ENCODE measurements around the gene CTNNA2.

CTNNA2 gene

GRCh38 chr2:80242355-80242910 lies 729.6 kb downstream of the CTNNA2 start:
- TF ChIP-seq CTCF (IDR thresholded peaks at IDR 0.05; ENCODE audit: control insufficient read depth, extremely low read depth, insufficient read depth) = no peak
- DNase-seq (ENCODE audit: low read depth) = no peak

GRCh38 chr2:80244905-80245584 lies 732.2 kb downstream of the CTNNA2 start:
- TF ChIP-seq CTCF (IDR thresholded peaks at IDR 0.05; ENCODE audit: control insufficient read depth, extremely low read depth, insufficient read depth) = no peak
- DNase-seq (ENCODE audit: low read depth) = no peak
- H3K4me3 ChIP-seq (ENCODE audit: low read depth, low read length) = no peak overlapping the region

More at GRCh38 chr2:80242355-80242910, 729.6 kb downstream of the CTNNA2 start:
- no peak overlapping the region for H3K4me3 ChIP-seq (ENCODE audit: low read depth, low read length)

GRCh38 chr2:80246534-80246933 lies 733.7 kb downstream of the CTNNA2 start:
- no peak for DNase-seq (ENCODE audit: low read depth)
- TF ChIP-seq CTCF (IDR thresholded peaks at IDR 0.05; ENCODE audit: control insufficient read depth, extremely low read depth, insufficient read depth) = no peak
- H3K4me3 ChIP-seq (ENCODE audit: low read depth, low read length) = no peak overlapping the region

DNA sequence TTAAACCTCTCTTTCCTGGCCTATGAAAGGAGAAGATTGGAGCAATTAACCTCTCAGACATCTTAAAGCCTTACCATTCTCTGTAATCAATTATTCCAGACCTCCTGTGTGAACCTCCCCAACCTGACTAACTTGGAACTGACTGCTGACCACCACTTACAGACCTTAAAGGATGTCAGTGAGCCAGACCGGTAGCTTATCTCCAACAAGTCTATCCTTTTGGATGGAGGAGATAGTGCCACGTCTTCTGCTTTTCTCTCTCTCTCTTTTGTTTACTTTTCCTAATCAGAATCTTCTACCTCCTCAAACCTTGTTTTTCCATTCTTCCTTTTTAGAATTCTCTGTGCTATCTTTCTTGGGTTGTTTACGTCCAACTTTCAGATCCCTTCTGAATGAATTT lies 734.5 kb downstream of the CTNNA2 start:
- no peak for DNase-seq (ENCODE audit: low read depth)
- no peak overlapping the region for H3K4me3 ChIP-seq (ENCODE audit: low read depth, low read length)
- no peak for TF ChIP-seq CTCF (IDR thresholded peaks at IDR 0.05; ENCODE audit: control insufficient read depth, extremely low read depth, insufficient read depth)

DNA sequence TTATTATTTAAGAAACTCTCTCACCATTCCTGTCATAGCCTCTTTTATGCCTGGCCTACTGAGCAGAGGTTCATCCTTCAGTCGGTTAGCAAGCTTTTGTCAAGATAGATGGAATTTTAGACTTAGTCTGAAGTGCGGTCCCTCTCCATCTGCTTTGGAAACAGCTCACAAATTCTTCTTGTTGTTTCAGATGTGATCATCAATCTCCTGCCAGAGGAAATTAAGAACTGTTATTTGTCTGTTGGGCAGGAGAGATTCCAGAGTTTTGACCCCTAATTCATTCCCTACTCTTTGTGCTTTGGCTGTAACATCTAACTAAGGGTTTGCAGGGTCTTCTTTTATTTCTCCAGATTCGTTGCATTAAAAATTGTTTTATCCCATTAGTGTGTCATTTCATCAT lies 735.3 kb downstream of the CTNNA2 start:
- no peak for TF ChIP-seq CTCF (IDR thresholded peaks at IDR 0.05; ENCODE audit: control insufficient read depth, extremely low read depth, insufficient read depth)
- no peak overlapping the region for H3K4me3 ChIP-seq (ENCODE audit: low read depth, low read length)
- DNase-seq (ENCODE audit: low read depth) = no peak

DNA sequence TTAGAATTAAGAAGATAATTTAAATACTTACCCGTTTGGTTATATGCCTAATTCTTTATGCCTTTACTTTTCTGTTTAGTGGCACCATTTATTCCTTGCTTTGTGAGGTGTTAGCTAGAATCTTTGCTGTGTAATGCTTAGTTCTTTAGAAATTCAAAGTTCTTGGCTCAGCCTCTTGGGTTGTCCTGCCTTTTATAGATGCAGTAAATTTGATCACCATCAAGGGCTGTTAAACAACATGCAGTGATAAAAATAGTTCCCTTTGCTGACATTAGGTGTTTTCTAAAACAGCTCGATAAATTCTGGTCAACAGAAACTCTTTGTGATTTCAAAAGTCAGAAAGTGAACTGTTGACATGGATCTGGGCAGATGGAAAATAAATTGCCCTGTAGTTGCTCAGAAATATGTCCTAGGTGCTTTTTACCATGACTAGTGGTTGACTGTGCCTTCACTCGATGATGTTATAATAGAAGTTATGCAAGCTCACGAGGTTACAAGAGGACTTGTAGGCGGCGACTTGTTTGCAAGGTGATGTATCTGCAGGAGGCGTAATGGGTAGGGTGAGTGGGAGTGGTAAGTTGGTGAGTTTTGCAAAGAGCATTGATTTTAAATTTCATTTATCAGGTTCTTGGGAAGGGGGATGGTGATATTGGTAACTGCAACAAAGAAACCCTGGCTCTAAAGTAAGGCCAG lies 739.6 kb downstream of the CTNNA2 start:
- no peak overlapping the region for H3K4me3 ChIP-seq (ENCODE audit: low read depth, low read length)
- no peak for DNase-seq (ENCODE audit: low read depth)
- TF ChIP-seq CTCF (IDR thresholded peaks at IDR 0.05; ENCODE audit: control insufficient read depth, extremely low read depth, insufficient read depth) = no peak

Data from LNCaP clone FGC (cell line).